Measurements from ENCODE around the gene FOXM1. TPM values are rescaled to one million over a fixed set of nuclear protein-coding genes. Genes with fewer than 3 reads are reported as not detected.

FOXM1 gene
- total and polyA plus RNA-seq, 10 of the 15 experiments (the other 5 are each of a cell fraction or from before 2014, with no cell fraction given): 15.1 to 63.2 (median 34.2) TPM

DNA sequence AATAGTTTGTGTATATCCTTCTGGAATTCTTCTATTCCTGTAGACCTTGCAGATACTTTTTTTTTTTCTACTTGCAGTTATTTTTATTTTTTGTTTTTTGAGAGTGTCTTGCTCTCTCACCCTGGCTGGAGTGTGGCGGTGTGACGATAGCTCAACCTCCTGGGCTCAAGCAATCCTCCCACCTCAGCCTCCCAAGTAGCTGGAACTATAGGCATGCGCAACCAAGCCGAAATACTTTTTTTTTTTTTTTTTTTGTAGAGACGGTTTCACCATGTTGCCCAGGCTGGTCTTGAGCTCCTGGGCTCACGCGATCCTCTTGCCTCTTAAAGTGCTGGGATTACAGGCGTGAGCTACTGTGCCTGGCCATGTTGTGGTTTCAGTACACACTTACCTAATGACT, 23.7 kb upstream of the FOXM1 start:
- Histone ChIP-seq H3K27ac (ENCODE audit: control insufficient read depth, insufficient read depth) (no peak overlapping the region), H3K36me3 (ENCODE audit: control insufficient read depth in 2 of 2, insufficient read depth in 2 of 2, low read length in 1 of 2) (no peaks in the 10 kb centered on the region), H2AFZ (ENCODE audit: control insufficient read depth, low read depth, low read length) (no peak overlapping the region), H3K4me1 (ENCODE audit: control insufficient read depth, insufficient read depth, low read length) (no peaks in the 10 kb centered on the region), H3K9ac (ENCODE audit: control insufficient read depth, insufficient read depth, low read length) (no peak overlapping the region), H3K4me3 (no peak overlapping the region), H3K79me2 (ENCODE audit: control insufficient read depth, insufficient read depth, low read length) (no peaks in the 10 kb centered on the region), H3K9me3 (replicated peaks; ENCODE audit: control insufficient read depth, insufficient read depth, low read length) (no peaks in the 10 kb centered on the region), H4K20me1 (ENCODE audit: control insufficient read depth, insufficient read depth) (no peaks in the 10 kb centered on the region), H3K4me2 (ENCODE audit: control insufficient read depth, insufficient read depth) (no peak overlapping the region), H3K27me3 (replicated peaks in 1 of 2; ENCODE audit: control insufficient read depth in 2 of 2, insufficient read depth in 2 of 2, low read length in 1 of 2) (no peaks in the 10 kb centered on the region)
- CTCF ChIA-PET: interaction anchor here (0.6 kb wide), 1 partner anchor 56 kb away, joined by 3 read pairs; no protein-coding TSS in a partner anchor
- DNase-seq (ENCODE audit: low read depth, low spot score) (no peak), ATAC-seq (no peak), FAIRE-seq (no peak)
- WGBS (ENCODE audit: insufficient coverage, insufficient replicate concordance, low lambda C conversion rate, missing lambda C conversion rate): 96% methylated on average over 8 of the region's 8 CpGs
- SMC1A ChIA-PET (ENCODE audit: uncharacterized antibody, unreplicated experiment): interaction anchor here (0.6 kb wide), 2 partner anchors 23 to 1230 kb away, joined by 3 read pairs; no protein-coding TSS in a partner anchor
- TF ChIP-seq ZNF274 (IDR thresholded peaks at IDR 0.05; ENCODE audit: insufficient read depth, insufficient read length) (no peak), NBN (IDR thresholded peaks at IDR 0.05) (no peak), CHD1 (IDR thresholded peaks at IDR 0.05; ENCODE audit: low read depth, low read length) (no peak)
- POLR2A ChIA-PET: interaction anchor here (0.6 kb wide), 2 partner anchors 14 to 16 kb away, joined by 3 to 5 read pairs; no protein-coding TSS in a partner anchor
- intact Hi-C loops (cut with micrococcal nuclease; ENCODE audit: unreplicated experiment) (no loop called here), in situ Hi-C loops (cut with MboI) (no loop called here)
- RAD21 ChIA-PET (ENCODE audit: unreplicated experiment): no interaction called here
- BruUV-seq (replicated peaks): no TSS peak

GRCh38 chr12:2897418-2897817, 20.4 kb upstream of the FOXM1 start:
- H3K4me3 ChIP-seq: no peak overlapping the region
- H3K9me3 ChIP-seq (replicated peaks; ENCODE audit: control insufficient read depth, insufficient read depth, low read length): no peaks in the 10 kb centered on the region
- no peaks in the 10 kb centered on the region for H3K4me1 ChIP-seq (ENCODE audit: control insufficient read depth, insufficient read depth, low read length)
- SMC1A ChIA-PET (ENCODE audit: uncharacterized antibody, unreplicated experiment): no interaction called here
- CTCF ChIA-PET: no interaction called here
- no peaks in the 10 kb centered on the region for H3K79me2 ChIP-seq (ENCODE audit: control insufficient read depth, insufficient read depth, low read length)
- 89% methylated on average over 5 of the region's 5 CpGs for WGBS (ENCODE audit: insufficient coverage, insufficient replicate concordance, low lambda C conversion rate, missing lambda C conversion rate)
- ATAC-seq (no peak), FAIRE-seq (no peak), DNase-seq (ENCODE audit: low read depth, low spot score) (no peak)
- H3K27ac ChIP-seq (ENCODE audit: control insufficient read depth, insufficient read depth): no peak overlapping the region
- H3K36me3 ChIP-seq (ENCODE audit: control insufficient read depth in 2 of 2, insufficient read depth in 2 of 2, low read length in 1 of 2): no peaks in the 10 kb centered on the region
- no peaks in the 10 kb centered on the region for H3K27me3 ChIP-seq (replicated peaks in 1 of 2; ENCODE audit: control insufficient read depth in 2 of 2, insufficient read depth in 2 of 2, low read length in 1 of 2)
- H4K20me1 ChIP-seq (ENCODE audit: control insufficient read depth, insufficient read depth): no peaks in the 10 kb centered on the region
- POLR2A ChIA-PET: no interaction called here
- H3K4me2 ChIP-seq (ENCODE audit: control insufficient read depth, insufficient read depth): no peak overlapping the region
- intact Hi-C loops (cut with micrococcal nuclease; ENCODE audit: unreplicated experiment) (no loop called here), in situ Hi-C loops (cut with MboI) (no loop called here)
- RAD21 ChIA-PET (ENCODE audit: unreplicated experiment): no interaction called here
- H3K9ac ChIP-seq (ENCODE audit: control insufficient read depth, insufficient read depth, low read length): no peak overlapping the region
- no peak overlapping the region for H2AFZ ChIP-seq (ENCODE audit: control insufficient read depth, low read depth, low read length)
- no TSS peak for BruUV-seq (replicated peaks)
- TF ChIP-seq, protein P1, sequence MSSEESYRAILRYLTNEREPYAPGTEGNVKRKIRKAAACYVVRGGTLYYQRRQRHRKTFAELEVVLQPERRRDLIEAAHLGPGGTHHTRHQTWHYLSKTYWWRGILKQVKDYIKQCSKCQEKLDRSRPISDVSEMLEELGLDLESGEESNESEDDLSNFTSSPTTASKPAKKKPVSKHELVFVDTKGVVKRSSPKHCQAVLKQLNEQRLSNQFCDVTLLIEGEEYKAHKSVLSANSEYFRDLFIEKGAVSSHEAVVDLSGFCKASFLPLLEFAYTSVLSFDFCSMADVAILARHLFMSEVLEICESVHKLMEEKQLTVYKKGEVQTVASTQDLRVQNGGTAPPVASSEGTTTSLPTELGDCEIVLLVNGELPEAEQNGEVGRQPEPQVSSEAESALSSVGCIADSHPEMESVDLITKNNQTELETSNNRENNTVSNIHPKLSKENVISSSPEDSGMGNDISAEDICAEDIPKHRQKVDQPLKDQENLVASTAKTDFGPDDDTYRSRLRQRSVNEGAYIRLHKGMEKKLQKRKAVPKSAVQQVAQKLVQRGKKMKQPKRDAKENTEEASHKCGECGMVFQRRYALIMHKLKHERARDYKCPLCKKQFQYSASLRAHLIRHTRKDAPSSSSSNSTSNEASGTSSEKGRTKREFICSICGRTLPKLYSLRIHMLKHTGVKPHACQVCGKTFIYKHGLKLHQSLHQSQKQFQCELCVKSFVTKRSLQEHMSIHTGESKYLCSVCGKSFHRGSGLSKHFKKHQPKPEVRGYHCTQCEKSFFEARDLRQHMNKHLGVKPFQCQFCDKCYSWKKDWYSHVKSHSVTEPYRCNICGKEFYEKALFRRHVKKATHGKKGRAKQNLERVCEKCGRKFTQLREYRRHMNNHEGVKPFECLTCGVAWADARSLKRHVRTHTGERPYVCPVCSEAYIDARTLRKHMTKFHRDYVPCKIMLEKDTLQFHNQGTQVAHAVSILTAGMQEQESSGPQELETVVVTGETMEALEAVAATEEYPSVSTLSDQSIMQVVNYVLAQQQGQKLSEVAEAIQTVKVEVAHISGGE (CRISPR knock-in tag; IDR thresholded peaks at IDR 0.05): no peak
- TF ChIP-seq BHLHE40 (IDR thresholded peaks at IDR 0.05; ENCODE audit: borderline replicate concordance in 1 of 2, low read depth in 2 of 2, low read length in 1 of 2) (no peak), SIN3A (IDR thresholded peaks at IDR 0.05; ENCODE audit: low read depth, low read length) (no peak), PAX8 (IDR thresholded peaks at IDR 0.05) (no peak), HDGF (IDR thresholded peaks at IDR 0.05) (no peak), SIX5 (IDR thresholded peaks at IDR 0.05; ENCODE audit: low read depth, low read length, severe bottlenecking) (no peak), HCFC1 (IDR thresholded peaks at IDR 0.05; ENCODE audit: low read length) (no peak), LARP7 (IDR thresholded peaks at IDR 0.05) (no peak)
- TF ChIP-seq, protein P2, sequence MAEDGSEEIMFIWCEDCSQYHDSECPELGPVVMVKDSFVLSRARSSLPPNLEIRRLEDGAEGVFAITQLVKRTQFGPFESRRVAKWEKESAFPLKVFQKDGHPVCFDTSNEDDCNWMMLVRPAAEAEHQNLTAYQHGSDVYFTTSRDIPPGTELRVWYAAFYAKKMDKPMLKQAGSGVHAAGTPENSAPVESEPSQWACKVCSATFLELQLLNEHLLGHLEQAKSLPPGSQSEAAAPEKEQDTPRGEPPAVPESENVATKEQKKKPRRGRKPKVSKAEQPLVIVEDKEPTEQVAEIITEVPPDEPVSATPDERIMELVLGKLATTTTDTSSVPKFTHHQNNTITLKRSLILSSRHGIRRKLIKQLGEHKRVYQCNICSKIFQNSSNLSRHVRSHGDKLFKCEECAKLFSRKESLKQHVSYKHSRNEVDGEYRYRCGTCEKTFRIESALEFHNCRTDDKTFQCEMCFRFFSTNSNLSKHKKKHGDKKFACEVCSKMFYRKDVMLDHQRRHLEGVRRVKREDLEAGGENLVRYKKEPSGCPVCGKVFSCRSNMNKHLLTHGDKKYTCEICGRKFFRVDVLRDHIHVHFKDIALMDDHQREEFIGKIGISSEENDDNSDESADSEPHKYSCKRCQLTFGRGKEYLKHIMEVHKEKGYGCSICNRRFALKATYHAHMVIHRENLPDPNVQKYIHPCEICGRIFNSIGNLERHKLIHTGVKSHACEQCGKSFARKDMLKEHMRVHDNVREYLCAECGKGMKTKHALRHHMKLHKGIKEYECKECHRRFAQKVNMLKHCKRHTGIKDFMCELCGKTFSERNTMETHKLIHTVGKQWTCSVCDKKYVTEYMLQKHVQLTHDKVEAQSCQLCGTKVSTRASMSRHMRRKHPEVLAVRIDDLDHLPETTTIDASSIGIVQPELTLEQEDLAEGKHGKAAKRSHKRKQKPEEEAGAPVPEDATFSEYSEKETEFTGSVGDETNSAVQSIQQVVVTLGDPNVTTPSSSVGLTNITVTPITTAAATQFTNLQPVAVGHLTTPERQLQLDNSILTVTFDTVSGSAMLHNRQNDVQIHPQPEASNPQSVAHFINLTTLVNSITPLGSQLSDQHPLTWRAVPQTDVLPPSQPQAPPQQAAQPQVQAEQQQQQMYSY (CRISPR knock-in tag; IDR thresholded peaks at IDR 0.05): no peak

Data from GM12878 (cell line).